ENCODE measurements around the gene TM9SF4. TPM values are rescaled to one million over a fixed set of nuclear protein-coding genes. Genes with fewer than 3 reads are reported as not detected.
"Not testable (repeated sequence)": the region's sequence is repeated elsewhere in the genome, so short reads cannot be mapped to it uniquely, and the experiment has no call there.

TM9SF4 gene
- total RNA-seq, 2 experiments from 2014 or later = 36.8 to 44.2 TPM

- Mint-ChIP-seq H3K4me1 (peaks cover 37% of the 10 kb centered on the region), H3K4me3 (peak overlapping the region; percentile 87)
- CTCF ChIA-PET = interaction anchor here (0.6 to 2.1 kb wide), 3 partner anchors 24 to 62 kb away, joined by 3 to 8 read pairs (median 3); no protein-coding TSS in a partner anchor
Measured at GRCh38 chr20:32110727-32111126, 1.2 kb downstream of the TM9SF4 start.

GRCh38 chr20:32111156-32111686, 1.7 kb downstream of the TM9SF4 start:
- H3K27ac Mint-ChIP-seq = peak overlapping the region; percentile 98
- CTCF ChIA-PET = interaction anchor here (0.6 to 2.1 kb wide), 2 partner anchors 23 to 37 kb away, joined by 3 to 8 read pairs; no protein-coding TSS in a partner anchor

More at GRCh38 chr20:32110727-32111126, 1.2 kb downstream of the TM9SF4 start:
- Mint-ChIP-seq H3K27me3 (peaks cover 2% of the 10 kb centered on the region), H3K9me3 (no peaks in the 10 kb centered on the region), H3K36me3 (ENCODE audit: low read depth) (peaks cover 15% of the 10 kb centered on the region), H3K27ac (peak overlapping the region; percentile 98)
- POLR2A ChIA-PET = no interaction called here
- DNase-seq = no peak

GRCh38 chr20:32111753-32112152, 2.2 kb downstream of the TM9SF4 start:
- Mint-ChIP-seq H3K27ac (peak overlapping the region; percentile 52), H3K4me1 (peaks cover 44% of the 10 kb centered on the region), H3K9me3 (no peaks in the 10 kb centered on the region), H3K27me3 (peaks cover 2% of the 10 kb centered on the region), H3K4me3 (peak overlapping the region; percentile 26), H3K36me3 (ENCODE audit: low read depth) (peaks cover 19% of the 10 kb centered on the region)
- POLR2A ChIA-PET = interaction anchor here (0.7 kb wide), 1 partner anchor 250 kb away, joined by 3 read pairs; no protein-coding TSS in a partner anchor
- no peak for DNase-seq
- CTCF ChIA-PET = interaction anchor here (0.6 kb wide), 1 partner anchor 156 kb away, joined by 3 read pairs; no protein-coding TSS in a partner anchor

More at GRCh38 chr20:32111156-32111686, 1.7 kb downstream of the TM9SF4 start:
- peaks cover 16% of the 10 kb centered on the region for H3K36me3 Mint-ChIP-seq (ENCODE audit: low read depth)
- H3K4me3 Mint-ChIP-seq = peak overlapping the region; percentile 87
- DNase-seq = no peak
- peaks cover 39% of the 10 kb centered on the region for H3K4me1 Mint-ChIP-seq
- POLR2A ChIA-PET = interaction anchor here (0.7 kb wide), 1 partner anchor 251 kb away, joined by 3 read pairs; no protein-coding TSS in a partner anchor
- no peaks in the 10 kb centered on the region for H3K9me3 Mint-ChIP-seq
- H3K27me3 Mint-ChIP-seq = peaks cover 2% of the 10 kb centered on the region

GRCh38 chr20:32112841-32113240, 3.3 kb downstream of the TM9SF4 start:
- Mint-ChIP-seq H3K4me1 (peaks cover 52% of the 10 kb centered on the region), H3K27me3 (no peaks in the 10 kb centered on the region), H3K4me3 (no peak overlapping the region), H3K36me3 (ENCODE audit: low read depth) (peaks cover 19% of the 10 kb centered on the region), H3K9me3 (no peaks in the 10 kb centered on the region), H3K27ac (no peak overlapping the region)
- CTCF ChIA-PET = interaction anchor here (0.7 kb wide), 1 partner anchor 9 kb away, joined by 3 read pairs; no protein-coding TSS in a partner anchor
- DNase-seq = no peak
- POLR2A ChIA-PET = no interaction called here

DNA sequence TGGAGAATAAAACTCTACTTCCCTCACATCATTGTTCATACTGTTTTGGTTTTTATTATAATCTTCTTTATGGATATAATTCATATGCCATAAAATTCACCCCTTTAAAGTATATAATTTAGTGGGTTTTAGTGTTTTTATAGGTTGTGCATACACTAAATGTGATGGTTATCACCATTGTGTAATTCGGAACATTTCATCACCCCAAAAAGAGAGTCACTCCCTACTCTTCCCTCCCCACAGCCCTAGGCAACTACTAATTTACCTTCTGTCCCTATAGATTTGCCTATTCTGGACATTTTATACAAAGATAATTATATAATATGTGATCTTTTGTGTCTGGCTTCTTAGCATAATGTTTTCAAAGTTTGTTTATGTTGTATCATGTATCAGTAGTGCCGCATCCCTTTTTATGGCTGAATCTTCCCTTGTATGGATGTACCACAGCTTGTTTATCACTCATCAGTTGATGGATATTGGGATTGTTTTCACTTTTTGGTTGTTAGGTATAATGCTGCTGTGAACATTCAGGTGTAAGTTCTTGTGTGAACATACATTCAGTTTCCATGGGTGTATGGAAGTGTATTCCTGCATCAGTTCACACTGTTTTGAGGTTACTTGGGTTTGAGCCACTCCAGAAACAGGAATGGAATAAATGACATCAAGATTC, 4.2 kb downstream of the TM9SF4 start:
- peaks cover 52% of the 10 kb centered on the region for H3K4me1 Mint-ChIP-seq
- no peak overlapping the region for H3K4me3 Mint-ChIP-seq
- no peak for DNase-seq
- CTCF ChIA-PET = no interaction called here
- peaks cover 19% of the 10 kb centered on the region for H3K36me3 Mint-ChIP-seq (ENCODE audit: low read depth)
- no peak overlapping the region for H3K27ac Mint-ChIP-seq
- POLR2A ChIA-PET = no interaction called here
- no peaks in the 10 kb centered on the region for H3K27me3 Mint-ChIP-seq
- no peaks in the 10 kb centered on the region for H3K9me3 Mint-ChIP-seq

DNA sequence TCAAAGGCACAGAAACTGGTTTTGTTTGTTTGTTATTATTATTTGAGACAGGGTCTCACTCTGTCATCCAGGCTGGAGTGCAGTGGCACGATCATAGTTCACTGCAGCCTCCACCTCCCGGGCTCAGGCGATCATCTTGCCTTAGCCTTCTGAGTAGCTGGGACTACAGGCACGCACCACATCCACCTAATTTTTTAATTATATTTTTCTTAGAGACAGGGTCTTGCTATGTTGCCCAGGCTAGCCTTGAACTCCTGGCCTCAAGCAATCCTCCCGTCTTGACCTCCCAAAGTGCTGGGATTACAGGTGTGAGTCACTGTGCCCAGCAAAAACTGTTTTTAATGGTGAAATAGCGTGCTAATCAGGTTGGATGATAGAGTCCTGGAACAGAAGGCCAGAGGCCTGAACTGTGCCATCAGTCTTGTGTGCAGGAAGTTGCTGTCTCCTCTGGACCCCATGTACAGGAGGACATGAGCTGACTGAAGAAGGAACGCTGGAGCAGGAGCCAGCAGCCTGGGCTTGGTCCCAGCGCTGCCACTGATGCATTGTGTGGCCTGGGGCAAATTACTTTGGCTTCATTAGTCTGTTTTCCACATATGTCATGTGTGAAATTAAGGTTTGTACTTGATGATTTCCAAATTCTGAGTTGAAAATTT, 4.9 kb downstream of the TM9SF4 start:
- no peak for DNase-seq
- H3K27ac Mint-ChIP-seq = no peak overlapping the region
- POLR2A ChIA-PET = no interaction called here
- H3K9me3 Mint-ChIP-seq = no peaks in the 10 kb centered on the region
- no peak overlapping the region for H3K4me3 Mint-ChIP-seq
- H3K36me3 Mint-ChIP-seq (ENCODE audit: low read depth) = peaks cover 19% of the 10 kb centered on the region
- no peaks in the 10 kb centered on the region for H3K27me3 Mint-ChIP-seq
- H3K4me1 Mint-ChIP-seq = peaks cover 52% of the 10 kb centered on the region
- CTCF ChIA-PET = no interaction called here

- Mint-ChIP-seq H3K4me1 (peaks cover 47% of the 10 kb centered on the region), H3K27me3 (no peaks in the 10 kb centered on the region)
- POLR2A ChIA-PET = no interaction called here
Measured at GRCh38 chr20:32115211-32115767, 5.8 kb downstream of the TM9SF4 start.

GRCh38 chr20:32116079-32116521, 6.6 kb downstream of the TM9SF4 start:
- no peak overlapping the region for H3K4me3 Mint-ChIP-seq
- no peaks in the 10 kb centered on the region for H3K27me3 Mint-ChIP-seq
- no peaks in the 10 kb centered on the region for H3K9me3 Mint-ChIP-seq
- CTCF ChIA-PET = interaction anchor here (0.6 to 0.8 kb wide), 2 partner anchors 13 to 335 kb away, joined by 3 read pairs; no protein-coding TSS in a partner anchor
- H3K4me1 Mint-ChIP-seq = peaks cover 39% of the 10 kb centered on the region
- no peak overlapping the region for H3K27ac Mint-ChIP-seq
- no peak for DNase-seq
- POLR2A ChIA-PET = no interaction called here
- H3K36me3 Mint-ChIP-seq (ENCODE audit: low read depth) = peaks cover 19% of the 10 kb centered on the region

More at GRCh38 chr20:32115211-32115767, 5.8 kb downstream of the TM9SF4 start:
- Mint-ChIP-seq H3K4me3 (no peak overlapping the region), H3K9me3 (no peaks in the 10 kb centered on the region), H3K36me3 (ENCODE audit: low read depth) (peaks cover 19% of the 10 kb centered on the region), H3K27ac (no peak overlapping the region)
- no peak for DNase-seq
- CTCF ChIA-PET = no interaction called here

DNA sequence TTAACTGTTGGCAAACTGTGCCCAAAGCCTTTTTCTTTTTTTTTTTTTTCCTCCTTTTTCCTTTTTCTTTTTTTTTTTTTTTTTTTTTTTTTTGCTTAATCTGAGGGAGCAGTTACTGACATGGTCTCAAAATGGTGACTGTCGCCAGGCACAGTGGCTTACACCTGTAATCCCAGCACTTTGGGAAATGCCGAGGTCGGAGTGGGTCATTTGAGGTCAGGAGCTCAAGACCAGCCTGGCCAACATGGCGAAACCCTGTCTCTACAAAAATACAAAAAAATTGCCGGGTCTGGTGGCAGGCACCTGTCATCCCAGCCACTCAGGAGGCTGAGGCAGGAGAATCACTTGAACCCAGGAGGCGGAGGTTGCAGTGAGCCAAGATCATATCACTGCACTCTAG, 7.3 kb downstream of the TM9SF4 start:
- CTCF ChIA-PET = interaction anchor here (0.6 kb wide), 1 partner anchor 334 kb away, joined by 3 read pairs; no protein-coding TSS in a partner anchor
- not testable (repeated sequence) for H3K9me3 Mint-ChIP-seq

DNA sequence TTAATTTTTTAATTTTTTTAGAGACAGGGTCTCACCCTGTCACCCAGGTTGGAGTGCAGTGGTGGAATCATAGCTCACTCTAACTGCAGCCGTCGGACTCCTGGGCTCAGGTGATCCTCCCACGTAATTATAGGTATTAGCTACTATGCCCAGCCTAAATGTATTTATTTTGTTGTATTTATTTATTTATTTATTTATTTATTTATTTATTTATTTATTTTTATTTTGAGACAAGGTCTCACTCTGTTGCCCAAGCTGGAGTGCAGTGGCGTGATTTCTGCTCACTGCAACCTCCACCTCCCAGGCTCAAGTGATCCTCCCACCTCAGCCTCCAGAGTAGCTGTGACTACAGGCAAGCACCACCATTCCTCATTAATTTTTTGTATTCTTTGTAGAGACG, 8.9 kb downstream of the TM9SF4 start:
- POLR2A ChIA-PET = not testable (repeated sequence)

More for the DNA sequence above, 7.3 kb downstream of the TM9SF4 start:
- Mint-ChIP-seq H3K4me1 (peaks cover 32% of the 10 kb centered on the region), H3K36me3 (ENCODE audit: low read depth) (peaks cover 15% of the 10 kb centered on the region), H3K27ac (peak overlapping the region; percentile 36)
- H3K4me3 Mint-ChIP-seq, POLR2A ChIA-PET, DNase-seq, H3K27me3 Mint-ChIP-seq: not testable (repeated sequence)

DNA sequence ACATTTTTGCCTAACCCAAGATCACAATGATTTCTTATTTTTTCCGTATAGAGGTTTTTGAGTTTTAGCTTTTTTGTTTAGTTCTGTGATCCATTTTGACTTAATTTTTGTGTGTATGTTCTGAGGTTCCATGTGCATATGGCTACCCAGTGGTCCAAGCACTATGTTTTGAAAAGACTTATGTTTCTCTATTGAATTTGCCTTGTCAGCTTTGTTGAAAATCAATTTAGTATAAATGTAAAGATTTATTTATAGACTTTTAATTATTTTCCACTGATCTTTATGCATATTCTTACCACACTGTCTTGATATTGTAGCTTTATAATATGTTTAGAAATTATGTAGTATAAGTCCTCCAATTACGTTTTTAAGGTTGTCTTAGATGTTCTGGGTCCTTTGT, 10.2 kb downstream of the TM9SF4 start:
- no peak overlapping the region for H3K27ac Mint-ChIP-seq
- no peak for DNase-seq
- ChIA-PET POLR2A (no interaction called here), CTCF (interaction anchor here (1.6 kb wide), 1 partner anchor 11 kb away, joined by 6 read pairs; the partner anchor contains the start of gene TM9SF4)
- H3K9me3 Mint-ChIP-seq = no peaks in the 10 kb centered on the region
- H3K4me3 Mint-ChIP-seq = no peak overlapping the region
- peaks cover 20% of the 10 kb centered on the region for H3K36me3 Mint-ChIP-seq (ENCODE audit: low read depth)
- H3K27me3 Mint-ChIP-seq = no peaks in the 10 kb centered on the region
- H3K4me1 Mint-ChIP-seq = peaks cover 20% of the 10 kb centered on the region

More for the DNA sequence above, 8.9 kb downstream of the TM9SF4 start:
- H3K9me3 Mint-ChIP-seq, H3K27ac Mint-ChIP-seq, H3K27me3 Mint-ChIP-seq, DNase-seq, H3K4me3 Mint-ChIP-seq: not testable (repeated sequence)
- Mint-ChIP-seq H3K4me1 (peaks cover 22% of the 10 kb centered on the region), H3K36me3 (ENCODE audit: low read depth) (peaks cover 15% of the 10 kb centered on the region)
- CTCF ChIA-PET = interaction anchor here (1.6 kb wide), 1 partner anchor 10 kb away, joined by 6 read pairs; the partner anchor contains the start of gene TM9SF4

GRCh38 chr20:32121908-32122307, 12.4 kb downstream of the TM9SF4 start:
- H3K4me1 Mint-ChIP-seq, H3K9me3 Mint-ChIP-seq, POLR2A ChIA-PET, H3K27ac Mint-ChIP-seq, CTCF ChIA-PET, H3K27me3 Mint-ChIP-seq, DNase-seq, H3K4me3 Mint-ChIP-seq: not testable (repeated sequence)
- H3K36me3 Mint-ChIP-seq (ENCODE audit: low read depth) = peaks cover 13% of the 10 kb centered on the region

Measured in activated CD4-positive, alpha-beta T cell treated with anti-CD3 and anti-CD28 coated beads, Interleukin-2, amount 10 ng/mL, durations not matched to agents 7 days and 5 days (primary cell).